Fibroblast of skin of right quadriceps (primary cell): ENCODE data around the gene MSH5.
"Not testable (repeated sequence)": the region's sequence is repeated elsewhere in the genome, so short reads cannot be mapped to it uniquely, and the experiment has no call there.

Experiments used
- DNase-seq: peaks from one replicate; pipeline ENCODE4 v3.0.0-alpha.2; 2013

Gene MSH5

DNA sequence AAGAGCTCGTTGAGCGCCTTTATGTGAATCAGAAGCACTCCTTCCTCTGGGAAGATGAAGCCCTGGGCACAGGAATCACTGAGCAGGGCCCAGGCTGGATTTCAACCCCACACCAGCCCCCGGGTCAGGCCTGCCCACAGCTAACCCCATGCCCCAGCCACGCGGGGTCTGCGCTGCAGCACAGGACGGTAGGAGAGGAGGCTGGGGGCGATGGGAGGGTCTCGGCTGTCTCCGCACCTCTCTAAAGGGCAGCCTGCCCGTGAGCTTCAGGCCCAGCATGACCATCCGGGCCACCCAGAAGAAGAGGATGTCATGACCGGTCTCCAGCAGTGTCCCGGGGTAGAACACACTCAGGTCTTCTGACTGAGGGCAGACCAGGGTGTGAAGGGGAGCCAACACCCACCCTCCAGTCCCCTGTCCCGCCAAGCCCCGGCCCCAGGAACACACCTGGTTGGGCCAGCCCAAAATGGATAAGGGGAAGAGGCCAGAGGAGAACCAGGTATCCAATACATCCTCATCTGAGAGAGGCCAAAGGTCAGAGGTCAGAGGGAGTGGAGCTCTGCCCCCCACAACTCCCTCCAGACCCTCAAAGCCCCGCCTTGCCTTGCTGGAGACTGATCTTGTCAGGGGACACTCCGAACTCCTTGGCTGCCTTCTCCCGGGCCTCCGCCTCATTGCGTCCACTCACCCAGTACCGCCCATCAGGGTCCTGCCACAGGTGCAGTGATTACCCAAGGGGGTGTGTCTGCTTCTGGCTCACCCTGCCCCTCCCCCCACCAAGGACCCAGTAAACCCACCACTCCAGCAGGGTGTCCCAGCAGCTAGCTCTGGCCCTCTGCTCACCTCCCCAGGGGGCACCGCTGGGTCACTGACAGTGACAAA is 41.7 kb downstream of the MSH5 start:
- DNase-seq = no peak

DNA sequence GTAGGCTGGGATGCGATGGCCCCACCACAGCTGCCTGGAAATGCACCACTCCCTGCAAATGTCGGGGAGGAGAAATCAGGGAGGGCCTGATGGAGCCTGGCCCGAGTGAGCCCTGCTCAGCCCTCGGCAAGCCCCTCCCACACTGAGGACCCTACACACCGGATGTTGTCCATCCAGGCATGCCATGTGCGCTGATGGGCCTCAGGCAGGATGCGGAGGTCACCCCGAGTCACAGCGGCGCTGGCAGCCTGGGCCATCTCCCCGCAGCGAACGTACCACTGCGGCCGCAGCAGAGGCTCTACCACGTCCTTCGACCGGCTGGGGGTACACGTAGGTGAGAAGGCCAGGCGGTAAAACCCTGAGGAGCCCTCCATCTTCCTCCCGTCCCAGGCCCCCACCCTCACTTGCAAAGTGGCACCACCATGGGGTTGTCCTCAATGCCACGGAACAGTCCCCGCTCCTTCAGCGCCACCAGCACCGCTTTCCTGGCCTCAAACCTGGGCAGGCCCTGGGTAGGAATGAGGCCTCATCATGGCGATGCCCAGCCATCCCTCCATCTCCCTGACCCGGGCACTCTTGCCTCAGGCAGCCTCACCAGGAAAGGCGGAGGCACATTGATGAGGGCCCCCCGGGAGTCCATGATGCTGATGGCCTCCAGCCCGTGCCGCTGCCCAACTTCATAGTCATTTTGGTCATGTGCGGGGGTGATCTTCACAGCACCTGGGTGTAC is 42.5 kb downstream of the MSH5 start:
- no peak for DNase-seq

DNA sequence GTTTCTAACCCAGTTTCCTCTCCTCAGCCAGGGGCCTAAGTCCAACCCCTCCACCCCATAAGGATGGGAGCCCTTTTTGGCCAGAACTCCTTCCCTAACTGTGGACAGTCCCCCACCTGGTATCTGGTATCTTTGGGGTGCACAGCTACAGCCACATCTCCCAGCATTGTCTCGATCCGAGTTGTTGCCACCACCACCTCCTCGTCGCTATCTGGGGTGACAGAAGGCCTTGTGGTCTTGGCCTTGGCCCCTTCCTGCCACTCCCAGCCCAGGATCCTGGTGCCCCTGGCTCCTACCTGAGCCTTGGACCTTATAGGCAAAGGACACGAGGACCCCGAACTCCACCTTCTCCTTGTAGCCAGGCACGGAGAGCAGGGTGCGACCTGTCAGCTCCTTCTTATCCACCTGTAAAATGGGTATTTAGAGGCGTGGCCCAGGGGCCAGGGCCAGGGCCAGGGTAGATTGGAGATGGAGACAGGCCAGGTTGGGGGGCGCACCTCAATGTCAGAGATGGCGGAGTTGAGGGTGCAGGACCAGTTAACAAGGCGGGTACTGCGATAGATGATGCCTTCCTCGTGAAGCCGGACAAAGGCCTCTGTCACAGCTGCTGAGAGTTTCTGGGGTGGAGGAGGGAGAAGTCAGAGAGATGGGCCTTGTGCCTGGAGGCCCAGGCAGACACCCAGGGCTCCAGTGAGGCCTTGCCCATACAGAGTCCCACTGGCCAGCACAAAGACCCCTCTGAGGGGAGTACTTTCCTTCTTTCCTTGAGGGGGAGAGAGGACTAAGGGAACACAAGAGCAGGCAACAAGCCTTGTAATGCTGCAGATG is 44.5 kb downstream of the MSH5 start:
- no peak for DNase-seq

DNA sequence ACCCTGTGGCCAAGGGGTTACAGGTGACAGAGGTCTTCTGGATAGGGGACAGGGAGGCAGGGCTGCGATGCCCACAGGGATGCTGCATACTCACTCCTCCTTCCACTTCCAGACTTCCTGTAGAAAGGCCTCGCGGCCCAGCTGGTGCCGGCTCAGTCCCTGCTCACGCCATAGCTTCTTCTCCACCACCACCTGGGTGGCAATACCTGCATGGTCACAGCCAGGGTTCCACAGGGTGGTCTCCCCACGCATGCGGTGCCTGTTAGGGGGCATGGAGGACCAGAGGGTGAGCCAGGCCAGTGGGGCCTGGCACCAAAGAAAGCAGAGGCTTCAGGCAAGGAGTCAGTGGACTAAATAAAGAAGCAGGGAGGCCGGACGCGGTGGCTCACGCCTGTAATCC is 45.7 kb downstream of the MSH5 start:
- DNase-seq = no peak

DNA sequence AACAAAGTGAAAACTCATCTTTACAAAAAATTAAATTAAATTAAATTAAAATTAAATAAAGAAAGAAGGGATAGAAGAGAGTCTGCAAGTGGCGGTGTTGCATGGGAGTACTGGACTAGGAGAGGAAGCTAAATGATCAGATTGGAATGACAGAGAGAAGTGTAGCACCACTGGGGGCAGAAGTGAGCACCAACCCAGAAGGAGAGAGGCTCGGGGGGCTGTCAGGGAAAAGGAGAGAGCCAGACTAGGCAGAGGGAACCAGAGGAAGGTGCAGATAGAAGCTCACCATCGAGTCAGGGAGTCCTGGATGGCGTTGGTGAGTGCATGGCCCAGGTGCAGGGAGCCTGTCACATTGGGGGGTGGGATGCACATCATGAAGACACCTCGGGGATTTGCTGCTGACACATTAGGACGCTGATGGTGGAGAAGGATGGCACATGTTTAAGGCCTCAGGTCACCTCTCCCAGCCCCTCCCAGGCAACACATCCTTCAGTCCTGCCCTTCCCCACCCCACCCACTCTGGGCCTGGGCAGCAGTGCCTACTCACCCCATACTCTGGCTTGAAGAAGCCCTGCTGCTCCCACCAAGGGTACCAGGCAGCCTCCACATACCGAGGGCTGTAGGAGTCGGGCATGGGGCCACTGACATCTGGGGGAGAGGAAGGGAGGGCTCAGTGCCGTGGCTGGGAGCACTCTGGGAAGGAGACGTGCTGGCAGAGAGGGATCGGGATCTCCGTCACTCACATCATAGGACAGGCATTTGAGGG is 51.7 kb downstream of the MSH5 start:
- peak; percentile 50 for DNase-seq

DNA sequence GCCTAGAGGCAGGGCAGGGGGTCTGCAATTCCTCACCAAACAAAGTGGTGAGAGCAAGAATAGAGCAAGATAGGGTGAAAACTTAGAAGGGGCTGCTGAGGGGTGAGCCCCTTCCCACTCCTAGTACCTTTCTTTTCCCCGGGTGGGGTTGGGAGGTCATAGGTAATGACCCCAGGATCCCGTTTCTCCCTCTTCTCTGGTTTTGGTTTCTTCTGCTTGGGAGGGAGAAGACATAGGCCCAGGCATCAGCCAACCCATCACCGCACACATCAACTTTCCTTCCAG is 52.2 kb downstream of the MSH5 start:
- DNase-seq = no peak

DNA sequence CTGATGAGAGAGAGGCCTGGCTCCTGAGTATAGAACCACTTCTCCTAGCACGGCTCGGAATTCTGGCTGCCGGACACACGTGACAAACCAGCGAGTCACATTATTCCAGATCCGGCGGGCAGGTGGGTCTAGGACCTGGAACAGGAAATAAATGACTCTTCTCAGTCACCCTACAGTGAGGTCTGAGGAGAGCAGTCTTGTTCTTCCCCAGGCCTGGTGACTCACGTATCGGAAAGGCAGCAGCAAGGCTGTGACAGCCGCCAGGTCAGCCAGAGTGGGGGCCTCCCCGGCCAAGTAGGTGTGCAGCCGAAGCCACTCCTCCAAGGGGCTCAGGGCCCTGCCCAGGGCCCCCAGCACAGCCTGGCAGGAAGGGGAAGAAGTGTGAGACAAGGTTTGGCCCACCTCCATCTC is 53.0 kb downstream of the MSH5 start:
- DNase-seq = no peak

DNA sequence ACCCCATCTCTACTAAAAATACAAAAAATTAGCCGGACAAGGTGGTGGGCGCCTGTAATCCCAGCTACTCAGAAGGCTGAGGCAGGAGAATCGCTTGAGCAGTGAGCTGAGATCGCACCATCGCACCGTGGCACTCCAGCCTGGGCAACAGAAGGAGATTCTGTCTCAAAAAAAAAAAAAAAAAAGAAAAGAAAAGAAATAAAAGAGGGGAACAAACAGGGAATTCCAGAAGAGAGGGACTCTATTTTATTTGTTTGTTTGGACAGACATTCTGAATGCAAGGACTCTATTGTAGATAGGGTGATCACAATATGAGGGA is 54.1 kb downstream of the MSH5 start:
- not testable (repeated sequence) for DNase-seq

DNA sequence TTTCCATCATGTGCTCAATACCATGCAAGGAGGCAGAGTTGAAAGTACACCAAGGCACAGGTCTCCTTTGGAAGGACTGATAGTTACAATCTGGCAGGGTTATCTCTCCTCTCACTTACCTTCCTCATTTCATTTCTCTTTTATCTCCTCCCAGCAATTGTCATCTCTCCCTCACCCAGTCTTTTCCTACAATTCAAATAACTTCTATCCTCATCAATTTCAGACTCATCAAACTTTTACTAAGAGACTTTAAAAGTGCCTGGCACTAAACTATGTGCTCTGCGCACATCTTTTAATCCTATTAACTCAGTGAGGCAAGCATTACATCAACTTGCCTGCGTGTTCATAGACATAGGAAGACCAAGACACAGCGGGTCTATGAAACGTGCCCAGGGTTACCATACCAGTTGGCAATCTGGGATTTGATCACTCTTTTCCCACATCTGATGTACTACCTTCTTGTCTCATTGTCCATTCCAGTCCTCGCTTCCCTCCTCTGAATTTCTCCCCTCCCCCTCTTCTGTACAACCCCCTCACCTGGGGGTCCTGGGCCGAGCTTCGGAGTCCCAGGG is 54.6 kb downstream of the MSH5 start:
- peak; percentile 36 for DNase-seq

DNA sequence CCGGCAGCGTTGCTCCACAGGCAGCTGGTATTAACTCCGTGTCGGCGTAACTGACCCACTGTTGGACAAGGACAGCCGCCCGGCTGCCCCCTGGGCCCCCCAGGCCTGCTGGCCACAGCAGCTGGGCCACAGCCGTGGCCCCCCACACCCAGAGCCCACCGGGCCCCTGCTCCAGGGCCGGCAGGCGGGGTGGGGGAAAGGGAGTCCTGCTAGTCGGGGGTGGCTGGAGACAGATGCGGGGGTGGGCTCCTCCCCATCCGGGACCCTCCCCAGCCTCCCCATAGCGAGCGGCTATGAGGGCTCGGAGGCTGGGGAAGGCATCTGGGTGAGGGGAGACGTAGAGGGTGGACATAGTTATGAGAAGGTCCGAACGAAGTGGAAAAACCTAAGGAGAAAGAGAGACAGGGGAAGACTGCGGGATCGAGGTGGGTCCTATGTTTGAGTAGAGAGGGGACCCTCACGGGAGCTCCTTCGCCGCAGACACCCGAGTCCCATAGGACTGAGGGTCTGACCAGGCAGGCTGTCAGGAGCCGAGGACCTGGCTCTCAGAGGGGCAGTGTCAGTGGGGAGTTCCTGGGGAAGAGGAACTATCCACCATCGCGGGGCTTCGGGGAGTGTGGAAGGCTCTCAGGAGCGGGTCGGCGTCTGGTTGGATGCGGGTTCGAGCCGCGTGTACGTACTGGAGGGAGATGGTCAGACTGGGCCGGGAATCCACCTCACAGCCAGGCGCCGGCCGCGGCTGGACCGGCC is 55.2 kb downstream of the MSH5 start:
- peak; percentile 35 for DNase-seq

DNA sequence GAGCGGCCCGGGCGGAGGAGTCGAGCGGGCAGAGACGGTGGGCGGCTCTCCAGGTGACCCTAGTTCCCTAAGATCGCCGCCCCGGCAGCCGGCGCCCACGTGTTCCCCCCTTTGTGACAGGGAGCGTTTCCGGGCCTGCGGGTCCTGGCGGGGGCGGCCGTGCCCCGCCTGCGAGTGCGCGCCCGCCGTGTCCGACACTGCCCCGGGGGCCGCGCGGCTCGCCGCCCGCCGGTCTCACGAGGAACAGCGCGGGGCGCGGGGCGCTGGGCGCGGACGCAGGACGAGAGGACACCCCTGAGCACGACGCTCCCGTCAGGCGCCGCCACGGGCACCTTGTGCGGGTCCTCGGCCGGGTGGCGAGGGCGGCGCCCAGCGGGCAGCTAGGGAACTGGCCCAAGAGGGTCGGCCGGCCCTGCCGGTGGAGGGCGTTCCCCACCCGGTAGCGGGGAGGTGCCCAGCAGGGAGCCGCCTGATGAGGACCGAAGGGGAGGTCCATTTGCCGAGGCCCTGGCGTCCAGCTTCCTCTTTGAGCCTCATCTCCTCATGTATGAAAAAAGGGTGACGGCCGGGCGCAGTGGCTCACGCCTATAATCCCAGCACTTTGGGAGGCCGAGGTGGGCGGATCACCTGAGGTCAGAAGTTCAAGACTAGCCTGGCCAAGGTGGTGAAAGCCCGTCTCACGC is 56.0 kb downstream of the MSH5 start, which contains the start of gene VARS1:
TSS of gene VARS1 (minus strand) at position 137 of the 683 bp plus-strand sequence. CDS start 535 bp downstream, outside the sequence.
- peak; percentile 88 for DNase-seq

DNA sequence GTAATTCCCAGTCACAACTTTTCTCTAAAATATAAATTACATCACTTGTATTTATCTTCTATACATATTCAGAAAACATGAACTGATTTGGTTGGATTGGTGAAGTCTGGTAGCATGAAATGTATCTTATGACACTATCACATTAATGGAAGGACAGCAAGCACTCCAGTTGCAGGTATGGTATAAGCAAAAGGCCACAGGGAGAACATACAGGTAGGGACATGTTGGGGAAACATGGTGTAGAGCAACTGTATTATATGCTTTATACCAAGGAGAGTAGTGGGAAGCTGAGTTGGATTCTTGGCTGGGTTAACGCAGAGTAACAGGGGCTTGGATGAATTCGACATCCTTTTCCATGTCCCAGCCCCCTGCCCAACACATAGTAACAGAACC is 57.2 kb downstream of the MSH5 start:
- DNase-seq = no peak

DNA sequence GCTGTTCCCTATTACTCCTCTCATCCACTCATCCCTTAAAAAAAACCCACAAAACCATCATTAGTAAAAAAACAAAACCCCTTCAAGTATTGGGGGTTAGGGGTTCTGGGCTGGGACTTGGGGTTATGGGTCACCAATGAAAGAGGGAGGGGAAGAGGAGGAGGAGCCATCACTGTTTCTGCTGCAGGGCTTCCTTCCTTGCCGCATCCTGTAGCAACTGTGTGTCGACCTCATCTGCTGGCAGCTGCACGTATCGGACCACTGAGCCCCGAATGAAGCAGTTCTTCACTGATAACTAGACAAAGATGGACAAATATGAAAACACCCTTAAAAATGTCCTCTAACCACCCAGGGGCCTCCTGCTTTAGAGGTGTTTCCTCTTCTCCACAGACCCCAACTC is 57.8 kb downstream of the MSH5 start:
- DNase-seq = no peak

DNA sequence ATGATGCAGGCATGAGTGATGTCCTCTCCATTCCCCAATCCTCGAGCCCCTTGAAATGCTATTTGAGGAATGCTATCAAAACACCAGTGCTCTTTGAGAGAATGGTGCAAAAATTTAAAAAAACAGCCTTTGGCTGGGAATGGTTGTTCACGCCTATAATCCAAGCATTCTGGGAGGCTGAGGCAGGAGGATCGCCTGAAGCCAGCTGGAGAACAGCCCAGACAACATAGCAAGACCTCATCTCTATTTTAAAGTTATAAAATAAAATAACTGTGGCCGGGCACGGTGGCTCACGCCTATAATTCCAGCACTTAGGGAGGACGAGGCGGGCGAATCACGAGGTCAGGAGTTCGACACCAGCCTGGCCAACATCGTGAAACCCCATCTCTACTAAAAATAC is 60.0 kb downstream of the MSH5 start:
- no peak for DNase-seq

DNA sequence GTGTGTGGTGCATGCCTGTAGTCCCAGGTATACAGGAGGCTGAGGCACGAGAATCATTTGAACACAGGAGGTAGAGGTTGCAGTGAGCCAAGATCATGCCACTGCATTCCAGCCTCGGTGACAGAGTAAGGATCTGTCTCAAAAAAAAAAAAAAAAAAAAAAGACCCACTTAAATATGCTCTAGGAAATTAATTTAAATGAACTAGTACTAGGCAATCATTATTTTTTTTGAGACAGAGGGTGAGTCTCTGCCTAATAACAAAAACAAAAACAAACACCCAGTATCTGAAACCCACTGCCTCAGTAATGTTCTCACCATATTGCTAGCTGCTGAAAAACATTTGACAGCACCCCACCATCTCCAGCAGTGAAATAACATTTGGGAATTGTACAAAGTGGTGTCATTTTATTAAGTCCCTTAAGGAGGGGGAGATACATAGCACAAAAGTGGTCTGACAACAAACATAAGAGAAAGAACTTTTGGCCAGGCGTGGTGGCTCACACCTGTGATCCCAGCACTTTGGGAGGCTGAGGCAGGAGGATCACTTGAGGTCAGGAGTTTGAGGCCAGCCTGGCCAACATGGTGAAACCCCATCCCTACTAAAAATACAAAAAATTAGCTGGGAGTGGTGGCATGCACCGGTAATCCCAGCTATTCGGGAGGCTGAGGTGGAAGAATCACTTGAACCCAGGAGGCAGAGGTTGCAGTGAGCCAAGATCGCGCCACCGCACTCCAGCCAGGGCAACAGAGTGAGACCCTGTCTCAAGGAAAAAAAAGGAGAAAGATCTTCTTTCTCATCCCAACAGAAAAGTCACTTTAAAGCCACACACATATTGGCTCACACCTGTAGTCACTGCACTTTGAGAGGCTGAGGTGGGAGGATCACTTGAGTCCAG is 61.5 kb downstream of the MSH5 start:
- DNase-seq = not testable (repeated sequence)

DNA sequence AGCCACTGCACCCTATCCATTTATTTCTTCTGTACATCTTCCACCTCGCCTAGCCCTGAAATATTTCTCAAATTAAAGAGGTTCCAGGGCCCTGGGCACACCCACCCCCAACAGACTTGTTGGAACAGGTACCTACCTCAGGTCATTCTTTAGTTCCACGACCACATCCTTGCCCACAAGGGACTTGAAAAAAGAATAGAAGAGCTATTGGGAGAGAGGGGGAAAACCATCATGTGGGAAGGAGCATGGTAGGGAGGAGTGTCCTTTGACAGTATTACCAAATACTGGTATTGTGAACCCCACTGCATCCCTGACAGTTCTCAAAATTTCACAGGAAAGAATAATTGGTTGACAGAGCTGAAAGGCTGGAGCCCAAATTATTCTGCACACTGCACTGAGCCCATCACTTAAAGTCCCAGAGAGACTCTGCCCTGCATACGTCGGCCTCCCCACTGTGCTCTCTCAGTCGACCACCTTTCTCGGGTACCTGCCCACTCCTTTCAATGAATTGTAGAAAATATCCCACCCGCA is 66.2 kb downstream of the MSH5 start:
- no peak for DNase-seq

DNA sequence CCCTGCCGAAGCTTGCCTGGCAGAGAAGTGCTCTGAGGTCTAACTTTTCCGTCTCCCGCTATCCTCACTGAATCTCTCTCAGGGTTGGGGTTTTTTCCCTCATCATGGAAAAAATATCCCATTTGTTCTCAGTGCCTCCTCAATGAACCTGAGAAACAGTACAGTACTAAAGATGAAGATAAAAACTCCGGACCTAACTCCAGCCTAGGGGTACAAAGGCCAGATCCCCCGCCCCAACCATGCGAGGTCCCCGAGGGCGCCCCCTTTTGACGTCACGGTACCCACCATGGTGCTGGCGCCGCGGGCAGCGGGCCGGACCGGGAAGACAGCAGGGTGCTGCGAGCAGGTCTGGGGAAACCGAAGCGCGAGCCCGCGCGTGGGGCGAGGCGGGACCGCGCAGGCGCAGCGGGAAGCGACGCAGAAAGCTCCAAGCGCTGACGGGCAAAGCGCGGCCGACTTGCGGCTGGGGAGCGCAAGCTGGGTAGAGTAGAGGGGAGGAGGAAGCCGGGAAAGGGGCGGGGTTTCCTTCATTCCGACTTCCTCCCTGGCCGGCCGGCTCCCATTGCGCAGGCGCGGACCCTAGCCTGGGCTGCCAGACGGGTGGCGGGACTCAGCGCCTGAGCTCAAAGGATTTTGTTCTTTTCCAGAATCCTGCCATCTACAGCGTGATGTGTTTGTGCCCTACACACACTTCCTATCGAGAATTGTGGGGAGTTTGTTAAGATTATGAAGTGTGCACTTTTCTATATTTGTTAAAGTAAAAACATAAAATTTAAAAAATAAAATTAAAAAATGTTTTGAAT is 66.9 kb downstream of the MSH5 start, which contains the start of gene LSM2:
TSS of gene LSM2 (minus strand) at position 497 of the 803 bp plus-strand sequence. CDS start at position 288, 209 bp downstream.
- peak; percentile 96 for DNase-seq

DNA sequence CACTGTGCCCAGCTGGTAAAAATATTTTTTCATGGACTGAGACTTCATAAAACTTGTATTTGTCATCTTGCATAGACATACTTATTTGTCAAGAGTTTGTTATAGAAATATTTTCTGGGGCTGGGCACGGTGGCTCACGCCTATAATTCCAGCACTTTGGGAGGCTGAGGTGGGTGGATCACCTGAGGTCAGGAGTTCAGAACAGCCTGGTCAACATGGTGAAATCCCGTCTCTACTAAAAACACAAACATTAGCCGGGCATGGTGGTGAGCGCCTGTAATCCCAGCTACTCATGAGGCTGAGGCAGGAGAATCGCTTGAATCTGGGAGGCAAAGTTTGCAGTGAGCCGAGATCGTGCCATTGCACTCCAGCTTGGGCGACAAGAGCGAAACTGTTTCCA is 68.8 kb downstream of the MSH5 start:
- DNase-seq = not testable (repeated sequence)

DNA sequence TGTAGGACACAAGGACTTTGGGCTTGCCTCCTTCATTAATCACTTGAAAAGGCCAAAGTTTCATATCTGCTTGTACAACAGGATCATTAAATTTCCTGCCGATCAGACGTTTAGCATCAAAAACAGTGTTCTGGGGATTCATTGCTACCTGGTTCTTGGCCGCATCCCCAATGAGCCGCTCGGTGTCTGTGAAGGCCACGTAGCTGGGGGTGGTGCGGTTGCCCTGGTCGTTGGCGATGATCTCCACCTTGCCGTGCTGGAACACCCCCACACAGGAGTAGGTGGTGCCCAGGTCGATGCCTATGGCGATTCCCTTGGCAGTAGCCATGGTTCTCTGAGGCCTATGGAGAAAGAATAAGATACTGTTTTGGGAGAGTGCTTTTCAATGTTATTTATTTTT is 71.8 kb downstream of the MSH5 start:
- DNase-seq = no peak
